ENCODE results near the gene C16orf74.

- TF ChIP-seq CTCF (IDR thresholded peaks at IDR 0.05; ENCODE audit: poor library complexity), result no peak
- no peak for TF ChIP-seq EZH2 (IDR thresholded peaks at IDR 0.05; ENCODE audit: borderline replicate concordance)
- TF ChIP-seq EZH2phosphoT487 (IDR thresholded peaks at IDR 0.05; ENCODE audit: low read depth, severe bottlenecking, unreplicated experiment), result no peak
Observed at GRCh38 chr16:85794696-85795095, 43.8 kb upstream of the C16orf74 start.
